Measurements from ENCODE around the gene FSD2. TPM values are rescaled to one million over a fixed set of nuclear protein-coding genes. Genes with fewer than 3 reads are reported as not detected.

FSD2 gene
- total RNA-seq, 2 donors from 2014 or later, result not detected

DNA sequence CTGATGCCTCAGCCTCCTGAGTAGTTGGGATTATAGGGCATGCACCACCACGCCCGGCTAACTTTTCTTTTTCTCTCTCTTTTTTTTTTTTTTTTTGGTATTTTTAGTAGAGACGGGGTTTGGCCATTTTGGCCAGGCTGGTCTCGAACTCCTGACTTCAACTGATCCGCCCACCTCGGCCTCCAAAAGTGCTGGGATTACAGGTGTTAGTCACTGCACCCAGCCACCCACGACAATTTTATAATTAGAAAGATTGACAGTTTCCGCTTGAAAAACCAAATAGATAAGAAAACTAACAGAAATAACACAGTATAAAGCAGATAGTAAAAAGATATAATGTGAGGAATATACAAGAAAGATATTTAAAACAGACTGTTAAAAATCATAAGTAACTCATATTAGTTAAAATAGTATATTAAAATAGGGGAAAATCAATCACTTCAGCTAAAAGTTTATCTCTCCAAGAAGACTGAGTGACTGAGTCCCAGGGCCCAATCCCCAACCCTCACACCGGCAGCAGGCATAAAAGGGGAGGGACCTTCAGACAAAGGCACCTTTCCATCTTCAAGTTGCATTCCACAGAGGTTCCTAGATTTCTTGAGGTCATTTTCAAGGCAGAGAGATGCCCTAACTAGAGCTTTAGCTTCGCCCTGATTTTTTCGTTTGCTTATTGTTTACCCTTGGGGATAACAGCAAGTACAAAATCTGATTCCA, 2.2 kb upstream of the FSD2 start:
- TF ChIP-seq, protein P1, sequence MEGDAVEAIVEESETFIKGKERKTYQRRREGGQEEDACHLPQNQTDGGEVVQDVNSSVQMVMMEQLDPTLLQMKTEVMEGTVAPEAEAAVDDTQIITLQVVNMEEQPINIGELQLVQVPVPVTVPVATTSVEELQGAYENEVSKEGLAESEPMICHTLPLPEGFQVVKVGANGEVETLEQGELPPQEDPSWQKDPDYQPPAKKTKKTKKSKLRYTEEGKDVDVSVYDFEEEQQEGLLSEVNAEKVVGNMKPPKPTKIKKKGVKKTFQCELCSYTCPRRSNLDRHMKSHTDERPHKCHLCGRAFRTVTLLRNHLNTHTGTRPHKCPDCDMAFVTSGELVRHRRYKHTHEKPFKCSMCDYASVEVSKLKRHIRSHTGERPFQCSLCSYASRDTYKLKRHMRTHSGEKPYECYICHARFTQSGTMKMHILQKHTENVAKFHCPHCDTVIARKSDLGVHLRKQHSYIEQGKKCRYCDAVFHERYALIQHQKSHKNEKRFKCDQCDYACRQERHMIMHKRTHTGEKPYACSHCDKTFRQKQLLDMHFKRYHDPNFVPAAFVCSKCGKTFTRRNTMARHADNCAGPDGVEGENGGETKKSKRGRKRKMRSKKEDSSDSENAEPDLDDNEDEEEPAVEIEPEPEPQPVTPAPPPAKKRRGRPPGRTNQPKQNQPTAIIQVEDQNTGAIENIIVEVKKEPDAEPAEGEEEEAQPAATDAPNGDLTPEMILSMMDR (IDR thresholded peaks at IDR 0.05), result no peak
- Histone ChIP-seq H3K9me3 (no peaks in the 10 kb centered on the region), H3K4me1 (ENCODE audit: control insufficient read depth in 1 of 2, low read depth in 2 of 2) (peaks cover 21 to 22% of the 10 kb centered on the region in 2 donors), H3K4me3 (no peak overlapping the region), H3K27ac (no peak overlapping the region), H3K36me3 (no peaks in the 10 kb centered on the region), H3K27me3 (replicated peaks; ENCODE audit: insufficient read depth) (no peaks in the 10 kb centered on the region)
- ATAC-seq (ENCODE audit: insufficient number of reproducible peaks, low FRiP score, low read depth) (no peak), DNase-seq (ENCODE audit: low spot score) (no peak)

DNA sequence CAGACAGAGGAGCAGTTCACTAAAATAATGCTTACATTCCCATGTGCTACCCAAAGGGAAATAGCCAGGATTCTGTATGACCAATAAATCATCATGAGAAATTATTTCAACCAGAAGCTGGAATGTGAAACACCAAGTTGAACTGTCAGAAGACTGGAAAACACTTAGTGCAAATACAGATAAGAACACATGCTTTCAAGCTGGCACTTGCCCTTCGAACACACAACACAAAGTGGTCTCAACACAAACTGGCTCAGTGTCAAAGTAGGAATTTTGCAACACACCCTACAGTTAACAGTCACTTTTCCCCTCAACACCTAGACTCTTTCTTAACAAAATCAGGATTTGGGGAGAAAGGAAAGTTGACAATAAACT, 1.3 kb downstream of the FSD2 start:
- H3K27me3 ChIP-seq (replicated peaks; ENCODE audit: insufficient read depth), result no peaks in the 10 kb centered on the region
- peaks cover 0 to 3% of the 10 kb centered on the region in 2 donors for H3K4me1 ChIP-seq (ENCODE audit: control insufficient read depth in 1 of 2, low read depth in 2 of 2)
- no peak for ATAC-seq (ENCODE audit: insufficient number of reproducible peaks, low FRiP score, low read depth)
- H3K36me3 ChIP-seq, result no peaks in the 10 kb centered on the region
- no peak overlapping the region for H3K27ac ChIP-seq
- TF ChIP-seq, protein P1 (IDR thresholded peaks at IDR 0.05), result no peak
- no peaks in the 10 kb centered on the region for H3K9me3 ChIP-seq
- H3K4me3 ChIP-seq, result no peak overlapping the region
- no peak for DNase-seq (ENCODE audit: low spot score)

DNA sequence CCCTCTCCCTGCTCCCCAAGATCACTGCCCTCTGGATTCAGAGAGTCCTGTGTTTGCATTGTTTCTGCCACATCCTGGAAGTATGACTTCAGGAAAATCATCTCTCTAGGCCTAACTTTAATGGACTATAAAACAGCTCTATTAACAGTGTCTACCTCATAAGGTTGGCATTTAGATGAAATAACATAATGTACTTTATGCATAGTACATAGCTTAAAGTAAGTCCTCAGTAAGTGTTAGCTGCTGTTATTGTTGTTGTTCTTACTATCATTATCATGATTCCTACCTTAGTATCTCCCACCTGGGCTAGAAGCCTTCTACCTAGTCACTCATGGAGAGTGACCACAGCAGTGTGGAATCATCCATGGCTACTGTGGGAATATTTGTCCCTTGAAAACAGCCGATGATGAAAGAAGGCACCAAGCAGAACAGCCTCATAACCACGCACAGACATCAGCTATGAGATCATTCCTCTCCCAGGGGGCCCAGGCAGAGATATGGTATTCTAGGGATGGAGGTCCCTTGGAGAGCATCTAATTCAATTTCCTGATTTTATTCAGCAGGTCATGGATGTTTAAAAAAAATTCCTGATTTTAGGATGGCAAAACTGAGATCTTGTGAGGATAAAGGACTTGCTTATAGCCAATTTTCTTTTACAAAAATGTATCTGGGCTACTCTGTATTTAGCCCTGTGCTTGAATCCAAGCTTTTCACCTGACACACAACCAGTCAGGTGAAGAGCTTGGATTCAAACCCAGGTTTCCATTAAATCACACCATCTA, 1.9 kb downstream of the FSD2 start:
- DNase-seq (ENCODE audit: low spot score), result no peak
- no peaks in the 10 kb centered on the region for H3K36me3 ChIP-seq
- ATAC-seq (ENCODE audit: insufficient number of reproducible peaks, low FRiP score, low read depth), result no peak
- H3K27ac ChIP-seq, result no peak overlapping the region
- no peaks in the 10 kb centered on the region for H3K27me3 ChIP-seq (replicated peaks; ENCODE audit: insufficient read depth)
- H3K9me3 ChIP-seq, result no peaks in the 10 kb centered on the region
- peaks cover 0 to 2% of the 10 kb centered on the region in 2 donors for H3K4me1 ChIP-seq (ENCODE audit: control insufficient read depth in 1 of 2, low read depth in 2 of 2)
- no peak overlapping the region for H3K4me3 ChIP-seq
- TF ChIP-seq, protein P1 (IDR thresholded peaks at IDR 0.05), result no peak

DNA sequence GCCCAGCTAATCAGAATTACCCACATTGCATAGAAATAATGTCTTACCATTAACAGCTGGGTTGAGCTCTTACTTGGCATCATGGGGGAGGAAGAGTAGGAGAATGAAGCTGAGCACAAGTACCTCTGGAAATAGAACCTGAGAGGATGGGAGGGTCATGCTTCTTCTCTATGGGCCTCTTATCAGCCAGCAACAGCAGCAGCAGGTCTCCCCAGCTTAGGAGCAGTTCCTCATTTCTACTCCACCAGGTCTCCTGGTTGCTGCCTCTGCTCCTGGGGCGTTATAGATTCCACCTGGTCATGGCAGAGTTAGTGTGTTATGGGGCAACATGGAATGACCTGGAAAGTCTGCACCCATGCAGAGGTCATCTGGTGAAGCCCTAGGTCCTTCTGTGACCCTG, 3.4 kb downstream of the FSD2 start:
- Histone ChIP-seq H3K36me3 (no peaks in the 10 kb centered on the region), H3K27me3 (replicated peaks; ENCODE audit: insufficient read depth) (no peaks in the 10 kb centered on the region), H3K4me3 (no peak overlapping the region), H3K27ac (no peak overlapping the region), H3K4me1 (ENCODE audit: control insufficient read depth in 1 of 2, low read depth in 2 of 2) (no peaks in the 10 kb centered on the region), H3K9me3 (no peaks in the 10 kb centered on the region)
- TF ChIP-seq, protein P1 (IDR thresholded peaks at IDR 0.05), result no peak
- DNase-seq (ENCODE audit: low spot score), result no peak
- no peak for ATAC-seq (ENCODE audit: insufficient number of reproducible peaks, low FRiP score, low read depth)

DNA sequence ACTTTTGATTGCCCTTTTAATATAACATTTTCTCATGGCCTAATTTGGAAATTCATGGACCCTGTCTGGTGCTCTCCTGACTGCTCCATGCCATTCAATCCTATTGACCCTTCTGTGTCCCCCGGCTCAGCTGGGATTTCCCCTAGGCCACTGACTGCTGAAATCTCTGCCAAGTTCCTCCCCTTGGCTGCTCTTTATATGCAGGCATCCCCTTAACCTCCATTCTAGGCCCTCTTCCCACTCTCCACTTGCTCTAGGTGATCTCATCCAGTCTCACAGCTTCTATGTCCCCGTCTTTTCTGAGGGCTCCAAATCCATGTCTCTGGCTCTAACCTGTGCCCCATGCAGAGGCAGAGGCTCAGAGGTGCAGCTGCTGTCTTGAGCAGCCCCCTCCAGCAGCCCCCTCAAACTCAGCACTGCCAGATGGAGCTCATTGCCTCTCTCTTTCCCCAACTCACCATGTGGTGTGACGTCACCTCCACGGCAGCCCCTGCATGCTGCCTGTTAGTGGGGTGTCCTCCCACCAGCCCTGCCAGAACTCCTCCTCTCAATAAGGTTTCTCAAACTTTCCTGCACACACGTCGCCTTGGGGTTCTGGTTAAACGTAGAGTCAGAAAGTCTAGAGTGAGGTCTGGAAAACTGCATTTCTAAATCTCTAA, 6.6 kb downstream of the FSD2 start:
- H3K27ac ChIP-seq, result no peak overlapping the region
- no peaks in the 10 kb centered on the region for H3K9me3 ChIP-seq
- no peaks in the 10 kb centered on the region for H3K27me3 ChIP-seq (replicated peaks; ENCODE audit: insufficient read depth)
- H3K36me3 ChIP-seq, result no peaks in the 10 kb centered on the region
- TF ChIP-seq, protein P1 (IDR thresholded peaks at IDR 0.05), result no peak
- no peaks in the 10 kb centered on the region for H3K4me1 ChIP-seq (ENCODE audit: control insufficient read depth in 1 of 2, low read depth in 2 of 2)
- ATAC-seq (ENCODE audit: insufficient number of reproducible peaks, low FRiP score, low read depth) (no peak), DNase-seq (ENCODE audit: low spot score) (no peak)
- no peak overlapping the region for H3K4me3 ChIP-seq

All from thoracic aorta (tissue), 2 donors.